ENCODE results near the gene TDP2. TPM values are rescaled to one million over a fixed set of nuclear protein-coding genes. Genes with fewer than 3 reads are reported as not detected.

Gene TDP2, protein sequence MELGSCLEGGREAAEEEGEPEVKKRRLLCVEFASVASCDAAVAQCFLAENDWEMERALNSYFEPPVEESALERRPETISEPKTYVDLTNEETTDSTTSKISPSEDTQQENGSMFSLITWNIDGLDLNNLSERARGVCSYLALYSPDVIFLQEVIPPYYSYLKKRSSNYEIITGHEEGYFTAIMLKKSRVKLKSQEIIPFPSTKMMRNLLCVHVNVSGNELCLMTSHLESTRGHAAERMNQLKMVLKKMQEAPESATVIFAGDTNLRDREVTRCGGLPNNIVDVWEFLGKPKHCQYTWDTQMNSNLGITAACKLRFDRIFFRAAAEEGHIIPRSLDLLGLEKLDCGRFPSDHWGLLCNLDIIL
- total RNA-seq (2022; extraction: Qiagen RNA extraction): 27.4 to 31.6 TPM (median 30.0 TPM) in 5 replicates

DNA sequence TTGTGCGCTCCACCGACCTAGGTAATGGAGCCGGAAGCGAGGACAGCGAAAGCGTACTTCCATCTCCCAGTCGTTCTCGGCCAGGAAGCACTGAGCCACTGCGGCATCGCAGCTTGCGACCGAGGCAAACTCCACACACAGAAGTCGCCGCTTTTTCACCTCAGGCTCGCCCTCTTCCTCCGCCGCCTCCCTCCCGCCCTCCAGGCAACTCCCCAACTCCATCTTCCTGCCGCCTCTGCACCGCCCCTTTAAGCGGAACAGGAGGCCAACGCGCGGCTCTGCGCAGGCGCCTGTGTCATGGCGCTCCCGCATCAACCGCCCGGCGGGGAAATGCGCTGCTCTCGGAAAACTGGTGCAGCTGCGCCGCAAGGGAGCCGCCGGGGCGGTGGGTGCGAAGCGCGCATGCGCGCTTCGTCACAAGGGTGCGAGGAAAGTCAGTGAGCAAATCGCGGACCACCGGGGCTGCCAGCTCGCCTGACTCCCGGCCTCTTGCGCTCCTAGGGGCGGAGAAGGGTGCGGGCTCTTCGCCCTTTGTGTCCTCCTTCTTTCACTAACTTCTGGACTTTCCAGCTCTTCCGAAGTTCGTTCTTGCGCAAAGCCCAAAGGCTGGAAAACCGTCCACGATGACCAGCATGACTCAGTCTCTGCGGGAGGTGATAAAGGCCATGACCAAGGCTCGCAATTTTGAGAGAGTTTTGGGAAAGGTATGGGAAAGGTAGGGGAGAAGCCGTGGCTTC, at the start of gene TDP2, which contains the start of gene ACOT13:
Gene TDP2 (minus strand): TSS at position 259 of the 737 bp plus-strand sequence. CDS start 37 bp downstream, at position 222.
Gene ACOT13 (plus strand): TSS at position 437 of the 737 bp plus-strand sequence. CDS start 187 bp downstream, at position 624.

Other genes starting within 250 kb of the TDP2 start
- gene GPLD1, start 177.3 kb downstream of the TDP2 start, total RNA-seq (2022; extraction: Qiagen RNA extraction): 0.71 to 1.4 TPM (median 1.1 TPM) in 5 replicates
- gene ALDH5A1, start 171.9 kb downstream of the TDP2 start, total RNA-seq (2022; extraction: Qiagen RNA extraction): 6.4 to 8.4 TPM (median 7.6 TPM) in 5 replicates
- gene KIAA0319, start 20.7 kb downstream of the TDP2 start, total RNA-seq (2022; extraction: Qiagen RNA extraction): 1.9 to 2.4 TPM (median 2.0 TPM) in 5 replicates
- 11.1 to 27.2 TPM (median 26.0 TPM) in 5 replicates for gene ACOT13, start 178 bp upstream of the TDP2 start, total RNA-seq (2022; extraction: Qiagen RNA extraction)
- gene C6orf62, start 52.3 kb upstream of the TDP2 start, total RNA-seq (2022; extraction: Qiagen RNA extraction): 51.1 to 73.4 TPM (median 54.6 TPM) in 5 replicates
- gene GMNN, start 108.0 kb upstream of the TDP2 start, total RNA-seq (2022; extraction: Qiagen RNA extraction): 59.9 to 61.8 TPM (median 60.8 TPM) in 5 replicates
- not detected in 5 replicates for gene ARMH2, start 132.0 kb upstream of the TDP2 start, total RNA-seq (2022; extraction: Qiagen RNA extraction)